Measurements from ENCODE around the gene DIS3.

Gene DIS3

DNA sequence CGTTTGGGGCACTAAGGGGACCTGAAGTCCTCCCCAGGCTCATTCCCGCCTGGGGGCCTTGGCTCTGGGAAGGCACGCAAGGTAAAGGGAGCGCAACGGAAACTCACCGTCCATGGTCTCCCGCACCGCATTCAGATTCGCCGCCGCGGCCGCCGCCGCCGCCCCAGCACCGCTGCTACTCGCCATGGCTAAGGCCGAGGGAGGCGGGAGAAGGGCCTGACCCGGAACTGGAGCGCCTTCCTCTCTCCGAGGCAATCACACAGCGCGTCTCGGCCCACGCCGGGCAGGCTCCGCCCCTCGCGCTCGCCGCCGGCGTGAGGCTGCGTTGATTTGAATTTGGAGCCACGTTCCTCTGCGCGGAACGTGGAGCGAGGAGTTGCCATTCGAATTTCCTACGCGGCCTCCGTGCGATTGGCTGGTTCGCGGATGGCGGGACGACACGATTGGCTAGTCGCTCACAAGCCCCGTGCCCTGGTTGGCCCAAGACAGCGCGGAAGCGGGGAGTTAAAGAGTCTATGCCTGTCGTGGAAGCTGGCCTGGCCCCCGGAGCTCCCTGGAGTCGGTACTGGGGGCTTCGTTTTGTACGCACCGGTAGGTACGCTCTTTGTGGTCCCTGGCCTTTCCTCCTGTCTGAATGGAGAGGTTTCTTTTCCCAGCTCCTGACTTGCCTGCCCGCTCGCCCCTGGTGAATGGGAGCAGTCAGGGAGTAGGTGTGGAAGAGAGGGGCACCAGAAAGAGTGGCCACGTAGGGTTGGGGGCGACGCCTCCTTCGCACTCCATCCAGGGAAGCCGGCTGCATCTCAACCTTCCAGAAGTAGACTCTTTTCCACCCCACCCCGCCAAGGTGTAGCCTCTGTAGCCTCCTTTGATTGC is 54.0 kb downstream of the DIS3 start, which contains the start of the genes BORA and MZT1 (continued):
- TF ChIP-seq, protein P1, sequence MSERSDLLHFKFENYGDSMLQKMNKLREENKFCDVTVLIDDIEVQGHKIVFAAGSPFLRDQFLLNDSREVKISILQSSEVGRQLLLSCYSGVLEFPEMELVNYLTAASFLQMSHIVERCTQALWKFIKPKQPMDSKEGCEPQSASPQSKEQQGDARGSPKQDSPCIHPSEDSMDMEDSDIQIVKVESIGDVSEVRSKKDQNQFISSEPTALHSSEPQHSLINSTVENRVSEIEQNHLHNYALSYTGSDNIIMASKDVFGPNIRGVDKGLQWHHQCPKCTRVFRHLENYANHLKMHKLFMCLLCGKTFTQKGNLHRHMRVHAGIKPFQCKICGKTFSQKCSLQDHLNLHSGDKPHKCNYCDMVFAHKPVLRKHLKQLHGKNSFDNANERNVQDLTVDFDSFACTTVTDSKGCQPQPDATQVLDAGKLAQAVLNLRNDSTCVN (tag by site-specific recombination; optimal IDR thresholded peaks at IDR 0.05), result peak; percentile 75
- TF ChIP-seq GLI4 (tag by site-specific recombination; IDR thresholded peaks at IDR 0.05), result no peak
- peak; percentile 49; the same call in 1 of the 2 replicates for TF ChIP-seq ZEB2 (tag by site-specific recombination; IDR thresholded peaks at IDR 0.05)
- peak; percentile 42; the same call in 1 of the 2 replicates for TF ChIP-seq EGR2 (tag by site-specific recombination; IDR thresholded peaks at IDR 0.05; ENCODE audit: low read depth)
- TF ChIP-seq ZNF76 (tag by site-specific recombination; IDR thresholded peaks at IDR 0.05; ENCODE audit: borderline replicate concordance, low read depth), result peak; percentile 53; the same call in 1 of the 2 replicates
- TF ChIP-seq ZNF274 (IDR thresholded peaks at IDR 0.05; ENCODE audit: low read length), result no peak
- TF ChIP-seq ZNF274 (tag by site-specific recombination; IDR thresholded peaks at IDR 0.05; ENCODE audit: borderline replicate concordance), result no peak
- TF ChIP-seq, protein P2, sequence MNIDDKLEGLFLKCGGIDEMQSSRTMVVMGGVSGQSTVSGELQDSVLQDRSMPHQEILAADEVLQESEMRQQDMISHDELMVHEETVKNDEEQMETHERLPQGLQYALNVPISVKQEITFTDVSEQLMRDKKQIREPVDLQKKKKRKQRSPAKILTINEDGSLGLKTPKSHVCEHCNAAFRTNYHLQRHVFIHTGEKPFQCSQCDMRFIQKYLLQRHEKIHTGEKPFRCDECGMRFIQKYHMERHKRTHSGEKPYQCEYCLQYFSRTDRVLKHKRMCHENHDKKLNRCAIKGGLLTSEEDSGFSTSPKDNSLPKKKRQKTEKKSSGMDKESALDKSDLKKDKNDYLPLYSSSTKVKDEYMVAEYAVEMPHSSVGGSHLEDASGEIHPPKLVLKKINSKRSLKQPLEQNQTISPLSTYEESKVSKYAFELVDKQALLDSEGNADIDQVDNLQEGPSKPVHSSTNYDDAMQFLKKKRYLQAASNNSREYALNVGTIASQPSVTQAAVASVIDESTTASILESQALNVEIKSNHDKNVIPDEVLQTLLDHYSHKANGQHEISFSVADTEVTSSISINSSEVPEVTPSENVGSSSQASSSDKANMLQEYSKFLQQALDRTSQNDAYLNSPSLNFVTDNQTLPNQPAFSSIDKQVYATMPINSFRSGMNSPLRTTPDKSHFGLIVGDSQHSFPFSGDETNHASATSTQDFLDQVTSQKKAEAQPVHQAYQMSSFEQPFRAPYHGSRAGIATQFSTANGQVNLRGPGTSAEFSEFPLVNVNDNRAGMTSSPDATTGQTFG (tag by site-specific recombination; IDR thresholded peaks at IDR 0.05; ENCODE audit: borderline replicate concordance), result no peak
- TF ChIP-seq ZFHX2 (tag by site-specific recombination; conservative IDR thresholded peaks at IDR 0.05), result peak; percentile 64
- TF ChIP-seq, protein P3, sequence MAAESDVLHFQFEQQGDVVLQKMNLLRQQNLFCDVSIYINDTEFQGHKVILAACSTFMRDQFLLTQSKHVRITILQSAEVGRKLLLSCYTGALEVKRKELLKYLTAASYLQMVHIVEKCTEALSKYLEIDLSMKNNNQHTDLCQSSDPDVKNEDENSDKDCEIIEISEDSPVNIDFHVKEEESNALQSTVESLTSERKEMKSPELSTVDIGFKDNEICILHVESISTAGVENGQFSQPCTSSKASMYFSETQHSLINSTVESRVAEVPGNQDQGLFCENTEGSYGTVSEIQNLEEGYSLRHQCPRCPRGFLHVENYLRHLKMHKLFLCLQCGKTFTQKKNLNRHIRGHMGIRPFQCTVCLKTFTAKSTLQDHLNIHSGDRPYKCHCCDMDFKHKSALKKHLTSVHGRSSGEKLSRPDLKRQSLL (tag by site-specific recombination; IDR thresholded peaks at IDR 0.05), result peak; percentile 45; the same call in 1 of the 2 replicates
- TF ChIP-seq ZNF350 (tag by site-specific recombination; IDR thresholded peaks at IDR 0.05), result no peak
- TF ChIP-seq SP7 (tag by site-specific recombination; IDR thresholded peaks at IDR 0.05), result peak; percentile 10; the same call in 1 of the 2 replicates

DNA sequence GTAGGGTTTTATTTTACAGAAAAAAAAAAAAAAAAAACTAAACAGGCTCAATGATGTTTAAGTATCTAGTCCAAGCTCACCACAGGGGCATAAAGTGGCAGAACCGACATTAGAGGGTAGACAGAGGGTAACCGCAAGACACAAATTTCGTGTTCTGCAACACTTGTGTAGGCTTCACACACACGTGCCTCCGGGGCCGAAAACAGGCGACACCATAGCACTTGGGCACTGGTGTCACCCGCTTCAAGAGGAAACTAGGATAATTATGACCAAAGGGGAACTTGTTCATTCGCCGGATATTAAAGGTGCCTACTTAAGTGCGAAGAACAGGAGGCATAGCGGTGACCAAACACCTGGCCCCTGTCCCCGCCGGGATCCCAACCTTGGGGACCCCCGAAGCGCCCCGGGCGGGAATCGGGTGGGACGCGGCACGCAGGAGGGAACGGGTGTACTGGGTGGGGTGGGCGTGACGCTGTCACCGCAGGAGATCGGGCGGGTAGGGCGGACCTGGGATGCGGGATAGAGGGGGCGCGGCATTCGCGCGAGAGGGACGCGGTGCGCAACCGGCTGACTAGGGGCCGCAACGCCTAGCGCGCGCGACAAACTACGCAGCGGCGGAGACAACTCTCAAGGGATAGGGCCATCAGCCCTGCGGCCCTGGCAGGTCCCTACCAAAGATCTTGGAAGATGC is 54.8 kb downstream of the DIS3 start:
- Histone ChIP-seq H3K4me3 (ENCODE audit: low read depth, low read length) (peak overlapping the region; percentile 85), H3K36me3 (ENCODE audit: control insufficient read depth in 2 of 2, insufficient read depth in 1 of 2, low read length in 2 of 2) (peaks cover 0 to 57% of the 10 kb centered on the region in 2 experiments; a peak in 1 of 3 replicates), H3K4me1 (ENCODE audit: control insufficient read depth, insufficient read depth, low read length) (no peaks in the 10 kb centered on the region), H3K9me3 (ENCODE audit: control insufficient read depth, insufficient read depth, low read depth, low read length) (no peaks in the 10 kb centered on the region), H3K27ac (ENCODE audit: extremely low read depth, low read depth, low read length) (peak overlapping the region; percentile 70)
- ChIA-PET CTCF (interaction anchor here (0.6 to 0.7 kb wide), 3 partner anchors 31 to 188 kb away, joined by 3 read pairs; no protein-coding TSS in a partner anchor), POLR2A (no interaction called here)
- TF ChIP-seq, protein P1 (tag by site-specific recombination; optimal IDR thresholded peaks at IDR 0.05), result no peak
- TF ChIP-seq, protein P4, sequence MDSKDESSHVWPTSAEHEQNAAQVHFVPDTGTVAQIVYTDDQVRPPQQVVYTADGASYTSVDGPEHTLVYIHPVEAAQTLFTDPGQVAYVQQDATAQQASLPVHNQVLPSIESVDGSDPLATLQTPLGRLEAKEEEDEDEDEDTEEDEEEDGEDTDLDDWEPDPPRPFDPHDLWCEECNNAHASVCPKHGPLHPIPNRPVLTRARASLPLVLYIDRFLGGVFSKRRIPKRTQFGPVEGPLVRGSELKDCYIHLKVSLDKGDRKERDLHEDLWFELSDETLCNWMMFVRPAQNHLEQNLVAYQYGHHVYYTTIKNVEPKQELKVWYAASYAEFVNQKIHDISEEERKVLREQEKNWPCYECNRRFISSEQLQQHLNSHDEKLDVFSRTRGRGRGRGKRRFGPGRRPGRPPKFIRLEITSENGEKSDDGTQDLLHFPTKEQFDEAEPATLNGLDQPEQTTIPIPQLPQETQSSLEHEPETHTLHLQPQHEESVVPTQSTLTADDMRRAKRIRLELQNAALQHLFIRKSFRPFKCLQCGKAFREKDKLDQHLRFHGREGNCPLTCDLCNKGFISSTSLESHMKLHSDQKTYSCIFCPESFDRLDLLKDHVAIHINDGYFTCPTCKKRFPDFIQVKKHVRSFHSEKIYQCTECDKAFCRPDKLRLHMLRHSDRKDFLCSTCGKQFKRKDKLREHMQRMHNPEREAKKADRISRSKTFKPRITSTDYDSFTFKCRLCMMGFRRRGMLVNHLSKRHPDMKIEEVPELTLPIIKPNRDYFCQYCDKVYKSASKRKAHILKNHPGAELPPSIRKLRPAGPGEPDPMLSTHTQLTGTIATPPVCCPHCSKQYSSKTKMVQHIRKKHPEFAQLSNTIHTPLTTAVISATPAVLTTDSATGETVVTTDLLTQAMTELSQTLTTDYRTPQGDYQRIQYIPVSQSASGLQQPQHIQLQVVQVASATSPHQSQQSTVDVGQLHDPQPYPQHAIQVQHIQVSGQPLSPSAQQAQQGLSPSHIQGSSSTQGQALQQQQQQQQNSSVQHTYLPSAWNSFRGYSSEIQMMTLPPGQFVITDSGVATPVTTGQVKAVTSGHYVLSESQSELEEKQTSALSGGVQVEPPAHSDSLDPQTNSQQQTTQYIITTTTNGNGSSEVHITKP (tag by site-specific recombination; IDR thresholded peaks at IDR 0.05), result peak; percentile 47; the same call in 1 of the 2 replicates
- TF ChIP-seq, protein P5, sequence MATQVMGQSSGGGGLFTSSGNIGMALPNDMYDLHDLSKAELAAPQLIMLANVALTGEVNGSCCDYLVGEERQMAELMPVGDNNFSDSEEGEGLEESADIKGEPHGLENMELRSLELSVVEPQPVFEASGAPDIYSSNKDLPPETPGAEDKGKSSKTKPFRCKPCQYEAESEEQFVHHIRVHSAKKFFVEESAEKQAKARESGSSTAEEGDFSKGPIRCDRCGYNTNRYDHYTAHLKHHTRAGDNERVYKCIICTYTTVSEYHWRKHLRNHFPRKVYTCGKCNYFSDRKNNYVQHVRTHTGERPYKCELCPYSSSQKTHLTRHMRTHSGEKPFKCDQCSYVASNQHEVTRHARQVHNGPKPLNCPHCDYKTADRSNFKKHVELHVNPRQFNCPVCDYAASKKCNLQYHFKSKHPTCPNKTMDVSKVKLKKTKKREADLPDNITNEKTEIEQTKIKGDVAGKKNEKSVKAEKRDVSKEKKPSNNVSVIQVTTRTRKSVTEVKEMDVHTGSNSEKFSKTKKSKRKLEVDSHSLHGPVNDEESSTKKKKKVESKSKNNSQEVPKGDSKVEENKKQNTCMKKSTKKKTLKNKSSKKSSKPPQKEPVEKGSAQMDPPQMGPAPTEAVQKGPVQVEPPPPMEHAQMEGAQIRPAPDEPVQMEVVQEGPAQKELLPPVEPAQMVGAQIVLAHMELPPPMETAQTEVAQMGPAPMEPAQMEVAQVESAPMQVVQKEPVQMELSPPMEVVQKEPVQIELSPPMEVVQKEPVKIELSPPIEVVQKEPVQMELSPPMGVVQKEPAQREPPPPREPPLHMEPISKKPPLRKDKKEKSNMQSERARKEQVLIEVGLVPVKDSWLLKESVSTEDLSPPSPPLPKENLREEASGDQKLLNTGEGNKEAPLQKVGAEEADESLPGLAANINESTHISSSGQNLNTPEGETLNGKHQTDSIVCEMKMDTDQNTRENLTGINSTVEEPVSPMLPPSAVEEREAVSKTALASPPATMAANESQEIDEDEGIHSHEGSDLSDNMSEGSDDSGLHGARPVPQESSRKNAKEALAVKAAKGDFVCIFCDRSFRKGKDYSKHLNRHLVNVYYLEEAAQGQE (tag by site-specific recombination; IDR thresholded peaks at IDR 0.05), result peak; percentile 42; the same call in 1 of the 2 replicates
- TF ChIP-seq IKZF3 (tag by site-specific recombination; IDR thresholded peaks at IDR 0.05) (0 out of 2 replicates have a peak, but pooled peaks have one; percentile 21), ZNF610 (tag by site-specific recombination; IDR thresholded peaks at IDR 0.05; ENCODE audit: borderline replicate concordance) (no peak), KLF8 (tag by site-specific recombination; IDR thresholded peaks at IDR 0.05) (peak; percentile 77; the same call in 1 of the 2 replicates), ZNF571 (tag by site-specific recombination; IDR thresholded peaks at IDR 0.05) (no peak)
